NCI-H2081 treated with DMSO at 0.1 percent for 48 hours (cell line): ENCODE measurements around the gene ACMSD.

Source experiments
- DNase-seq: peaks from one replicate; lab custom pipeline; 2025; lab: John Stamatoyannopoulos, UW

ACMSD gene

GRCh38 chr2:134949981-134950708 is 111.7 kb downstream of the ACMSD start:
- no peak for DNase-seq

GRCh38 chr2:134950886-134951285 is 112.5 kb downstream of the ACMSD start:
- DNase-seq: no peak
